Measurements from ENCODE around the gene EMILIN1. TPM values are rescaled to one million over a fixed set of nuclear protein-coding genes. Genes with fewer than 3 reads are reported as not detected.
A peak's percentile ranks its signal among the peaks of the same experiment; 100 is the strongest.

The EMILIN1 gene
- total RNA-seq, 2 donors from 2014 or later: 8.7 to 14.2 TPM

- H3K4me3 Mint-ChIP-seq: peak overlapping the region; percentile 88
Measured at GRCh38 chr2:27049422-27050280, 28.8 kb upstream of the EMILIN1 start.

GRCh38 chr2:27050281-27050995 is 28.0 kb upstream of the EMILIN1 start:
- DNase-seq (ENCODE audit: low spot score) (peak; percentile 87), ATAC-seq (peak; percentile 83 to 84)
- Mint-ChIP-seq H3K27ac (peak overlapping the region; percentile 98 to 100), H3K27me3 (peaks cover 0 to 2% of the 10 kb centered on the region in 2 donors), H3K4me1 (ENCODE audit: low read depth in 2 of 2) (peaks cover 26 to 37% of the 10 kb centered on the region in 2 donors), H3K36me3 (peaks cover 17% of the 10 kb centered on the region), H3K9me3 (no peaks in the 10 kb centered on the region), H3K4me3 (peak overlapping the region; percentile 88)

More at GRCh38 chr2:27049422-27050280, 28.8 kb upstream of the EMILIN1 start:
- peaks cover 26 to 37% of the 10 kb centered on the region in 2 donors for H3K4me1 Mint-ChIP-seq (ENCODE audit: low read depth in 2 of 2)
- DNase-seq (ENCODE audit: low spot score) (peak; percentile 87), ATAC-seq (peak; percentile 46 to 49)
- no peaks in the 10 kb centered on the region for H3K9me3 Mint-ChIP-seq
- H3K27ac Mint-ChIP-seq: peak overlapping the region; percentile 98 to 100
- H3K36me3 Mint-ChIP-seq: peaks cover 12% of the 10 kb centered on the region
- peaks cover 0 to 2% of the 10 kb centered on the region in 2 donors for H3K27me3 Mint-ChIP-seq

- Mint-ChIP-seq H3K36me3 (peaks cover 22% of the 10 kb centered on the region), H3K27ac (peak within 1 kb of the TSS; percentile 98 to 100), H3K9me3 (no peaks in the 10 kb centered on the region), H3K27me3 (peaks cover 0 to 2% of the 10 kb centered on the region in 2 donors), H3K4me1 (ENCODE audit: low read depth in 2 of 2) (peaks cover 26 to 37% of the 10 kb centered on the region in 2 donors), H3K4me3 (peak within 1 kb of the TSS; percentile 88)
- ATAC-seq (peak; percentile 90 to 91), DNase-seq (ENCODE audit: low spot score) (peak; percentile 97)
Measured at GRCh38 chr2:27050996-27051901, 27.2 kb upstream of the EMILIN1 start, which contains the start of gene AGBL5. Gene AGBL5, plus strand, starts transcription at chr2:27051668. Its CDS starts 1,291 bp downstream, at chr2:27052959.

GRCh38 chr2:27051902-27052645 is 26.3 kb upstream of the EMILIN1 start:
- H3K27ac Mint-ChIP-seq: peak overlapping the region; percentile 98 to 100
- H3K9me3 Mint-ChIP-seq: no peaks in the 10 kb centered on the region
- ATAC-seq (no peak), DNase-seq (ENCODE audit: low spot score) (no peak)
- peak overlapping the region; percentile 88 for H3K4me3 Mint-ChIP-seq
- H3K4me1 Mint-ChIP-seq (ENCODE audit: low read depth in 2 of 2): peaks cover 26 to 37% of the 10 kb centered on the region in 2 donors
- peaks cover 0 to 2% of the 10 kb centered on the region in 2 donors for H3K27me3 Mint-ChIP-seq
- peaks cover 22% of the 10 kb centered on the region for H3K36me3 Mint-ChIP-seq

GRCh38 chr2:27053321-27053720 is 25.1 kb upstream of the EMILIN1 start:
- no peak for ATAC-seq
- Mint-ChIP-seq H3K27ac (peak overlapping the region in 1 of 2 donors; percentile 19), H3K4me3 (peak overlapping the region; percentile 26), H3K36me3 (peaks cover 22% of the 10 kb centered on the region), H3K27me3 (peaks cover 0 to 2% of the 10 kb centered on the region in 2 donors), H3K9me3 (no peaks in the 10 kb centered on the region), H3K4me1 (ENCODE audit: low read depth in 2 of 2) (peaks cover 26 to 35% of the 10 kb centered on the region in 2 donors)
- no peak for DNase-seq (ENCODE audit: low spot score)

- H3K36me3 Mint-ChIP-seq: peaks cover 22% of the 10 kb centered on the region
- no peak for ATAC-seq
- peaks cover 26 to 34% of the 10 kb centered on the region in 2 donors for H3K4me1 Mint-ChIP-seq (ENCODE audit: low read depth in 2 of 2)
- no peaks in the 10 kb centered on the region for H3K9me3 Mint-ChIP-seq
- DNase-seq (ENCODE audit: low spot score): no peak
- H3K27me3 Mint-ChIP-seq: peaks cover 0 to 2% of the 10 kb centered on the region in 2 donors
- peak overlapping the region in 1 of 2 donors; percentile 29 for H3K27ac Mint-ChIP-seq
- no peak overlapping the region for H3K4me3 Mint-ChIP-seq
Measured at GRCh38 chr2:27053776-27054175, 24.6 kb upstream of the EMILIN1 start.

- ATAC-seq: no peak
- Mint-ChIP-seq H3K9me3 (no peaks in the 10 kb centered on the region), H3K27me3 (peaks cover 0 to 2% of the 10 kb centered on the region in 2 donors), H3K4me1 (ENCODE audit: low read depth in 2 of 2) (peaks cover 22 to 30% of the 10 kb centered on the region in 2 donors), H3K36me3 (peaks cover 22% of the 10 kb centered on the region), H3K4me3 (no peak overlapping the region), H3K27ac (peak overlapping the region in 1 of 2 donors; percentile 29)
- DNase-seq (ENCODE audit: low spot score): no peak
Measured at GRCh38 chr2:27054721-27055120, 23.7 kb upstream of the EMILIN1 start.

GRCh38 chr2:27057184-27057583 is 21.2 kb upstream of the EMILIN1 start:
- H3K9me3 Mint-ChIP-seq: no peaks in the 10 kb centered on the region
- DNase-seq (ENCODE audit: low spot score) (peak; percentile 44), ATAC-seq (no peak)
- H3K4me3 Mint-ChIP-seq: no peak overlapping the region
- no peaks in the 10 kb centered on the region for H3K27me3 Mint-ChIP-seq
- H3K36me3 Mint-ChIP-seq: peaks cover 16% of the 10 kb centered on the region
- peaks cover 3 to 12% of the 10 kb centered on the region in 2 donors for H3K4me1 Mint-ChIP-seq (ENCODE audit: low read depth in 2 of 2)
- H3K27ac Mint-ChIP-seq: no peak overlapping the region

- no peaks in the 10 kb centered on the region for H3K27me3 Mint-ChIP-seq
- no peak overlapping the region for H3K27ac Mint-ChIP-seq
- peaks cover 22% of the 10 kb centered on the region for H3K36me3 Mint-ChIP-seq
- ATAC-seq (peak in 1 of 2 donors; percentile 32), DNase-seq (ENCODE audit: low spot score) (peak; percentile 42)
- H3K4me1 Mint-ChIP-seq (ENCODE audit: low read depth in 2 of 2): peaks cover 0 to 9% of the 10 kb centered on the region in 2 donors
- no peaks in the 10 kb centered on the region for H3K9me3 Mint-ChIP-seq
- H3K4me3 Mint-ChIP-seq: no peak overlapping the region
Measured at GRCh38 chr2:27058210-27058609, 20.2 kb upstream of the EMILIN1 start.

GRCh38 chr2:27059141-27059820 is 19.1 kb upstream of the EMILIN1 start:
- Mint-ChIP-seq H3K27me3 (no peaks in the 10 kb centered on the region), H3K27ac (no peak overlapping the region), H3K4me1 (ENCODE audit: low read depth in 2 of 2) (peaks cover 0 to 3% of the 10 kb centered on the region in 2 donors), H3K36me3 (peaks cover 18% of the 10 kb centered on the region), H3K4me3 (no peak overlapping the region), H3K9me3 (no peaks in the 10 kb centered on the region)
- ATAC-seq (no peak), DNase-seq (ENCODE audit: low spot score) (peak; percentile 55)

- Mint-ChIP-seq H3K36me3 (peaks cover 15% of the 10 kb centered on the region), H3K27ac (no peak overlapping the region), H3K9me3 (no peaks in the 10 kb centered on the region), H3K4me3 (no peak overlapping the region), H3K27me3 (no peaks in the 10 kb centered on the region), H3K4me1 (ENCODE audit: low read depth in 2 of 2) (peaks cover 0 to 4% of the 10 kb centered on the region in 2 donors)
- DNase-seq (ENCODE audit: low spot score): peak; percentile 39
- ATAC-seq: no peak
Measured at GRCh38 chr2:27060323-27060722, 18.1 kb upstream of the EMILIN1 start.

- Mint-ChIP-seq H3K27ac (peak overlapping the region in 1 of 2 donors; percentile 44), H3K4me1 (ENCODE audit: low read depth in 2 of 2) (peaks cover 17 to 33% of the 10 kb centered on the region in 2 donors), H3K9me3 (no peaks in the 10 kb centered on the region), H3K27me3 (no peaks in the 10 kb centered on the region), H3K36me3 (peaks cover 26% of the 10 kb centered on the region), H3K4me3 (no peak overlapping the region)
- ATAC-seq (no peak), DNase-seq (ENCODE audit: low spot score) (no peak)
Measured at GRCh38 chr2:27065128-27065527, 13.3 kb upstream of the EMILIN1 start.

All from natural killer cell treated with Interleukin-12 subunit alpha and Interleukin-12 subunit beta and Interleukin-15 and Interleukin-18, amount 100 ng/mL, for 72 hours (primary cell).